OCI-LY1 (cell line): ENCODE results near the gene RASGEF1B.

Experiments used
- CTCF ChIP-seq: fragments of 200-600 bp; sonication (generic), shearing (Covaris generic); IDR thresholded peaks from 2 replicates; pipeline ENCODE4 v1.5.1; 2017; ENCODE audit warnings: mild to moderate bottlenecking, antibody characterized with exemption, low read length, moderate library complexity, mixed read lengths
- EZH2 ChIP-seq: fragments of 200-600 bp; sonication (generic), shearing (Covaris generic); IDR thresholded peaks from 2 replicates; pipeline ENCODE4 v1.8.0; 2017; ENCODE audit warnings: borderline replicate concordance, mixed run types, mild to moderate bottlenecking, antibody characterized with exemption, low read length, moderate library complexity, mixed read lengths

GRCh38 chr4:81518762-81519426, 47.2 kb upstream of the RASGEF1B start:
- TF ChIP-seq CTCF: no peak
- TF ChIP-seq EZH2: no peak
